Measurements from ENCODE around the gene ZNF189.

Gene ZNF189

GRCh38 chr9:101398068-101398929 is at the start of gene ZNF189, which contains the start of gene MRPL50:
Gene ZNF189 (plus strand): TSS chr9:101398851. CDS start chr9:101399157, 306 bp downstream.
Gene MRPL50 (minus strand): TSS chr9:101398618. CDS start chr9:101398592, 26 bp downstream.
- Histone ChIP-seq H3K27ac (ENCODE audit: low read length) (peak within 1 kb of the TSS; percentile 86), H3K9ac (ENCODE audit: low read length) (peak within 1 kb of the TSS; percentile 86), H3K4me1 (ENCODE audit: control insufficient read depth, low read depth, low read length) (peaks cover 12% of the 10 kb centered on the region), H3K4me3 (ENCODE audit: low read length) (peak within 1 kb of the TSS; percentile 85), H3K36me3 (ENCODE audit: control insufficient read depth, low read depth, low read length) (peaks cover 26% of the 10 kb centered on the region), H3K27me3 (ENCODE audit: control insufficient read depth, insufficient read depth, low read length) (no peaks in the 10 kb centered on the region), H3K9me3 (ENCODE audit: control insufficient read depth, low read depth, low read length) (peaks cover 5% of the 10 kb centered on the region)

DNA sequence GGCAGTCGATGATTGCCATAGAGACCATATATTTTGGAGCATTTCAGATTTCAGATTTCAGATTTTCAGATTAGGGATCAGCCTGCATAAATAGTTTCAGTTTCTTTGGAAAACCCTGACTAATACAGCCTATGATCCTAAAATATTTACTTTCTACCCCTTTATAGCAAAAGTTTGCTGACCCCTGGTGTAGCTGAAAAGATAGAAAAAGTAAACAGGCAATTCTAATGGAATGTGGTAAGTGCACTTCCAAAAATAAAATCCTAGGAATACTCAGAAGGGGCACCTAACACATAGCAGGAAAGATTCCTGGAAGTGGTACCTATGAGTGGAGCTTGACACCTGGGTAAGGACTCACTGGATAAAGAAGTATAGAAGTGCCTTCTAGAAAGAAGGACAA is 48.4 kb upstream of the ZNF189 start:
- no peaks in the 10 kb centered on the region for H3K4me1 ChIP-seq (ENCODE audit: control insufficient read depth, low read depth, low read length)
- H3K27ac ChIP-seq (ENCODE audit: low read length) = no peak overlapping the region
- no peaks in the 10 kb centered on the region for H3K36me3 ChIP-seq (ENCODE audit: control insufficient read depth, low read depth, low read length)
- H3K4me3 ChIP-seq (ENCODE audit: low read length) = no peak overlapping the region
- H3K9me3 ChIP-seq (ENCODE audit: control insufficient read depth, low read depth, low read length) = no peaks in the 10 kb centered on the region
- no peak overlapping the region for H3K9ac ChIP-seq (ENCODE audit: low read length)
- no peaks in the 10 kb centered on the region for H3K27me3 ChIP-seq (ENCODE audit: control insufficient read depth, insufficient read depth, low read length)

GRCh38 chr9:101352892-101353463 is 45.7 kb upstream of the ZNF189 start:
- H3K9me3 ChIP-seq (ENCODE audit: control insufficient read depth, low read depth, low read length) = no peaks in the 10 kb centered on the region
- H3K36me3 ChIP-seq (ENCODE audit: control insufficient read depth, low read depth, low read length) = no peaks in the 10 kb centered on the region
- H3K4me1 ChIP-seq (ENCODE audit: control insufficient read depth, low read depth, low read length) = no peaks in the 10 kb centered on the region
- H3K4me3 ChIP-seq (ENCODE audit: low read length) = no peak overlapping the region
- H3K27ac ChIP-seq (ENCODE audit: low read length) = no peak overlapping the region
- no peaks in the 10 kb centered on the region for H3K27me3 ChIP-seq (ENCODE audit: control insufficient read depth, insufficient read depth, low read length)
- H3K9ac ChIP-seq (ENCODE audit: low read length) = no peak overlapping the region

DNA sequence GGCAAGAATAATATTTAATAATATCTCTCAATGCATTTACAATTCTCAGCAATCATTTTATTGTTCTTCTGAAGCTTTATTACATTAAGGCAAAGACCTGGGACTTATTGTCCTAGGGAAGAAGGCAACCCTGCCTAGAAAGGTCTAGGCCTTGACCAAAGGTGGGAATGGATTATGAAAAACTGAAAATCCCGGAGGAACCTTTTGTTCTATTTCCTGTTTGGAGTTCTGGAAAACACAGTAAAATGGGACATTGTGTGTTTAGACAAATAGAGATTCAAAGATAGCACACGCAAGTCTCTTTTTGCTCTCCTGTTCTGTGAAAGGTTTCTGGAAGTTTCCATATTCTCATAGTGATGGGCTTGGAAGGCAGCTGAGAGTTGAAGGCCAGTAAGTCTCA is 45.0 kb upstream of the ZNF189 start:
- no peak overlapping the region for H3K27ac ChIP-seq (ENCODE audit: low read length)
- no peak overlapping the region for H3K4me3 ChIP-seq (ENCODE audit: low read length)
- H3K9ac ChIP-seq (ENCODE audit: low read length) = no peak overlapping the region
- H3K36me3 ChIP-seq (ENCODE audit: control insufficient read depth, low read depth, low read length) = no peaks in the 10 kb centered on the region
- no peaks in the 10 kb centered on the region for H3K27me3 ChIP-seq (ENCODE audit: control insufficient read depth, insufficient read depth, low read length)
- no peaks in the 10 kb centered on the region for H3K9me3 ChIP-seq (ENCODE audit: control insufficient read depth, low read depth, low read length)
- H3K4me1 ChIP-seq (ENCODE audit: control insufficient read depth, low read depth, low read length) = no peaks in the 10 kb centered on the region

DNA sequence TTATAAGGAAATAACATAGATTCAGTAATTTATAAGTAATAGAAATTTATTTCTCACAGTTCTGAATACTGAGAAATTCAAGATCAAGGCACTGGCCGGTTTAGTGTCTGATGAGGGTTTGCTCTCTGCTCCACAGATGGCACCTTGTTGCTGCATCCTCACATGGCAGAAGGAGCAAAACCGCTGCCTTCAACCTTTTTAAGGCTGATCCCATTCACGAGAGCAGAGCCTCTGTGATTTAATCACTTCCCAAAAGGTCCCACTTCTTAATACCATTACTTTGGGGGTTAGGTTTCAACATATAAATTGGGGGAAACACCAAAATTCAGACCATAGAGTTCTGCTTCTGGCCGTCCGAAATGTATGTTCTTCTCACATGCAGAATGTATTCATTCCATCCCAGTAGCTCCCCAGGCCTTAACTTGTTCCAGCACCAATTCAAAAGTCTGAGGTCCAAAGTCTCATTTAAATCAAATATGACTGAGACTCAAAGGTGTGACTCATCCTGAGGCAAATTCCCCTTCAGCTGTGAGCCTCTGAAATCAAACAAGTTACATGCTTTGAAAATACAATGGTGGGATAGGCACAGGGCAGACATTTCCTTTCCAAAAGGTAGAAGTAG is 44.4 kb upstream of the ZNF189 start:
- no peak overlapping the region for H3K27ac ChIP-seq (ENCODE audit: low read length)
- no peak overlapping the region for H3K9ac ChIP-seq (ENCODE audit: low read length)
- no peaks in the 10 kb centered on the region for H3K4me1 ChIP-seq (ENCODE audit: control insufficient read depth, low read depth, low read length)
- H3K4me3 ChIP-seq (ENCODE audit: low read length) = no peak overlapping the region
- H3K27me3 ChIP-seq (ENCODE audit: control insufficient read depth, insufficient read depth, low read length) = no peaks in the 10 kb centered on the region
- no peaks in the 10 kb centered on the region for H3K9me3 ChIP-seq (ENCODE audit: control insufficient read depth, low read depth, low read length)
- H3K36me3 ChIP-seq (ENCODE audit: control insufficient read depth, low read depth, low read length) = no peaks in the 10 kb centered on the region

DNA sequence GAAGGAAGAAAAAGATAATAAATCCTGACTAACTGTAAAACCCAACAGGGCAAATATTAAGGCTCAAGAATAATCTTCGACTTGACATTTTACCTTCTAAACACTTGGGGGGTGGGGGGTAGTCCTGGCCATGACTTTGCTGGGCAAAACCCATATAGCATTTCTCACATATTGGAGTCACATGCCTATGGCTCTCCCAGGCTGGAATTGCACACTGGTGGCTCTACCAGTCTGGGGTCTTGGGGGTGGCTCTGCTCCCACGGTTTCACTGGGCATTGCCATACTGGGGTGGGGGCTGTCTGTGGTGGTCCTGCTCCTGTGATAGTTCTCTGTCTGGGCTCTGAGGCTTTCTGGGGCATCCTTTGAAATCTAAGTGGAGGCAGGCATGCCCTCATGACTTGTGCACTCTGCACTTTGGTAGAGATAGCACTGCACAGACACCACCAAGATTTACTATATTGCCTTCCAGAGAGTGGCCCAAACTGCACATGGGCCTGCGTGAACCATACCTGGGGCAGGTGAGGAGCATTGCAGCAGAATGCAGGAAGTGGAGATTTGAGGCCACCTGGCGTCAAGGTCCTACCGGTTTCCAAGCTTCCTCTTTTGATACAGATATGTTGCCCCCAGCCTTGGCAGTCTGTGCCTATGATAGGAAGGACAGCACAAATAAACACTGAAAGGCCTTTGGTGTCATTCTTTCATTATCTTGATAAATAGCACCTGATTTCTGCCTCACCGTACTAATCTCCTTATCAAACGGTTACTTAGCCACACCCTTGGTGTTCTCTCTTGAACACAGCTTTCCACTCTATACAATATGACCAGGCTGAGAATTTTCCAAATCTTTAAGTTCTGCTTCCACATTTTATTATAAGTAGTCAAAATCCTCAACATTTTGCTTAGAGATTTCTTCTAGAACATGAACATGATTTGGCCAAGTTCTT is 43.6 kb upstream of the ZNF189 start:
- no peaks in the 10 kb centered on the region for H3K4me1 ChIP-seq (ENCODE audit: control insufficient read depth, low read depth, low read length)
- no peaks in the 10 kb centered on the region for H3K36me3 ChIP-seq (ENCODE audit: control insufficient read depth, low read depth, low read length)
- H3K9me3 ChIP-seq (ENCODE audit: control insufficient read depth, low read depth, low read length) = no peaks in the 10 kb centered on the region
- no peak overlapping the region for H3K4me3 ChIP-seq (ENCODE audit: low read length)
- H3K27me3 ChIP-seq (ENCODE audit: control insufficient read depth, insufficient read depth, low read length) = no peaks in the 10 kb centered on the region
- H3K9ac ChIP-seq (ENCODE audit: low read length) = no peak overlapping the region
- H3K27ac ChIP-seq (ENCODE audit: low read length) = no peak overlapping the region

- H3K27me3 ChIP-seq (ENCODE audit: control insufficient read depth, insufficient read depth, low read length) = no peaks in the 10 kb centered on the region
- H3K9me3 ChIP-seq (ENCODE audit: control insufficient read depth, low read depth, low read length) = no peaks in the 10 kb centered on the region
- no peak overlapping the region for H3K9ac ChIP-seq (ENCODE audit: low read length)
- H3K4me3 ChIP-seq (ENCODE audit: low read length) = no peak overlapping the region
- no peaks in the 10 kb centered on the region for H3K4me1 ChIP-seq (ENCODE audit: control insufficient read depth, low read depth, low read length)
- no peaks in the 10 kb centered on the region for H3K36me3 ChIP-seq (ENCODE audit: control insufficient read depth, low read depth, low read length)
- no peak overlapping the region for H3K27ac ChIP-seq (ENCODE audit: low read length)
These were observed 42.0 kb upstream of the ZNF189 start for GRCh38 chr9:101356619-101357018.

DNA sequence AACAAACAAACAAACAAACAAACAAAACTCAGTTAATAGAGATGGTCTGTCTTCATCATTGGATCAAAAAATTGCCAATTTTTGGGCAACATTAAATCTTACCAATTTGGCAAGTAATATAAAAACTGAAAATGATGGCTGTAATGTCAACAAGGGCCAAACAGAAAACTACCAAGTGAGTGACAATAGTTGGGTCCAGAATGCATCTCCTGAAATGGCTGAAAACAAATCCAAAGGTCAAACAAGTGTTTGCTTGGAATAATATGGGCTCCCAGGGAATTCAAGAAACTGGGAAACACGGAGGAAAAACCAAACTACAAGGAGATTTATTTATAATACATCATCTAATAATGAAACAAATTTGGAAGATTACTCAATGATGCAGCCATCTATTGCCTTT is 39.0 kb upstream of the ZNF189 start:
- no peak overlapping the region for H3K27ac ChIP-seq (ENCODE audit: low read length)
- H3K36me3 ChIP-seq (ENCODE audit: control insufficient read depth, low read depth, low read length) = no peaks in the 10 kb centered on the region
- H3K9me3 ChIP-seq (ENCODE audit: control insufficient read depth, low read depth, low read length) = no peaks in the 10 kb centered on the region

DNA sequence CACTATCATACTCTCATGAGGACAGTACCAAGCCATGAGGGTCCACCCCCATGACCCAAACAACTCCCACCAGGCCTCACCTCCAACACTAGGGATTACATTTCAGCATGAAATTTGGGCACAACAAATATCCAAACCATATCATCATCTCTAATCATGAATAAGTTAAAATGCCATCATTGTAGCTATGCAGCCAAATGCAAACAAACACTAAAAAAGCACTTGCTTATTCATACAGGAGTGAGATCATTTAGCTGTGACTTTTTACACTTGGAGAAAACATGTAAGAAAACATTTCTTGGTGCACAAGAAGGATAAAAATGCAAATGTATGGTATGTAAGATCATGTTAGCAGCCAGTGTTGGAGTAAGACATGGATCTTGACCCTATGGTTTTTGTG is 38.0 kb upstream of the ZNF189 start:
- Histone ChIP-seq H3K9ac (ENCODE audit: low read length) (no peak overlapping the region), H3K4me3 (ENCODE audit: low read length) (no peak overlapping the region), H3K27me3 (ENCODE audit: control insufficient read depth, insufficient read depth, low read length) (no peaks in the 10 kb centered on the region), H3K4me1 (ENCODE audit: control insufficient read depth, low read depth, low read length) (no peaks in the 10 kb centered on the region), H3K27ac (ENCODE audit: low read length) (no peak overlapping the region), H3K36me3 (ENCODE audit: control insufficient read depth, low read depth, low read length) (no peaks in the 10 kb centered on the region), H3K9me3 (ENCODE audit: control insufficient read depth, low read depth, low read length) (no peaks in the 10 kb centered on the region)

More for the DNA sequence above, 39.0 kb upstream of the ZNF189 start:
- no peaks in the 10 kb centered on the region for H3K27me3 ChIP-seq (ENCODE audit: control insufficient read depth, insufficient read depth, low read length)
- no peak overlapping the region for H3K9ac ChIP-seq (ENCODE audit: low read length)
- H3K4me3 ChIP-seq (ENCODE audit: low read length) = no peak overlapping the region
- H3K4me1 ChIP-seq (ENCODE audit: control insufficient read depth, low read depth, low read length) = no peaks in the 10 kb centered on the region

- Histone ChIP-seq H3K4me3 (ENCODE audit: low read length) (no peak overlapping the region), H3K27ac (ENCODE audit: low read length) (no peak overlapping the region), H3K36me3 (ENCODE audit: control insufficient read depth, low read depth, low read length) (no peaks in the 10 kb centered on the region), H3K27me3 (ENCODE audit: control insufficient read depth, insufficient read depth, low read length) (no peaks in the 10 kb centered on the region), H3K4me1 (ENCODE audit: control insufficient read depth, low read depth, low read length) (no peaks in the 10 kb centered on the region), H3K9ac (ENCODE audit: low read length) (no peak overlapping the region), H3K9me3 (ENCODE audit: control insufficient read depth, low read depth, low read length) (no peaks in the 10 kb centered on the region)
These were observed 36.2 kb upstream of the ZNF189 start for GRCh38 chr9:101362450-101362849.

- Histone ChIP-seq H3K4me3 (ENCODE audit: low read length) (no peak overlapping the region), H3K27ac (ENCODE audit: low read length) (no peak overlapping the region), H3K4me1 (ENCODE audit: control insufficient read depth, low read depth, low read length) (no peaks in the 10 kb centered on the region), H3K9me3 (ENCODE audit: control insufficient read depth, low read depth, low read length) (no peaks in the 10 kb centered on the region), H3K36me3 (ENCODE audit: control insufficient read depth, low read depth, low read length) (no peaks in the 10 kb centered on the region), H3K27me3 (ENCODE audit: control insufficient read depth, insufficient read depth, low read length) (no peaks in the 10 kb centered on the region), H3K9ac (ENCODE audit: low read length) (no peak overlapping the region)
These were observed 33.5 kb upstream of the ZNF189 start for GRCh38 chr9:101365181-101365580.

Data from iPS-18a (cell line).